ENCODE data around the gene SLC22A2.

GRCh38 chr6:160177220-160177619 lies 81.4 kb downstream of the SLC22A2 start:
- no peak for TF ChIP-seq CHD2 (IDR thresholded peaks at IDR 0.05; ENCODE audit: low read depth, low read length)
- no peak for TF ChIP-seq KAT8 (CRISPR knock-in tag; IDR thresholded peaks at IDR 0.05)
- TF ChIP-seq RBM39 (IDR thresholded peaks at IDR 0.05; ENCODE audit: low read depth, low read length, poor library complexity, severe bottlenecking) = no peak
- no peak for TF ChIP-seq IKZF1 (IDR thresholded peaks at IDR 0.05)
- no peak for TF ChIP-seq NR1H2 (CRISPR knock-in tag; IDR thresholded peaks at IDR 0.05; ENCODE audit: borderline replicate concordance, low read depth)
- TF ChIP-seq CEBPB (IDR thresholded peaks at IDR 0.05; ENCODE audit: borderline replicate concordance, low read depth, low read length) = no peak
- TF ChIP-seq ZNF33A (CRISPR knock-in tag; IDR thresholded peaks at IDR 0.05; ENCODE audit: borderline replicate concordance) = no peak
- no peak for TF ChIP-seq ADNP (CRISPR knock-in tag; IDR thresholded peaks at IDR 0.05)
- no peak for TF ChIP-seq NR2C2 (CRISPR knock-in tag; IDR thresholded peaks at IDR 0.05; ENCODE audit: borderline replicate concordance)
- no peak for TF ChIP-seq THAP11 (CRISPR knock-in tag; IDR thresholded peaks at IDR 0.05)
- TF ChIP-seq BORCS8-MEF2B (CRISPR knock-in tag; IDR thresholded peaks at IDR 0.05) = no peak
- TF ChIP-seq CREB1 (IDR thresholded peaks at IDR 0.05) = no peak
- no peak for TF ChIP-seq CREB1 (CRISPR knock-in tag; IDR thresholded peaks at IDR 0.05)
- TF ChIP-seq BHLHE40 (IDR thresholded peaks at IDR 0.05; ENCODE audit: low read length) = no peak
- no peak for TF ChIP-seq CHCHD3 (CRISPR knock-in tag; IDR thresholded peaks at IDR 0.05)

All from HepG2 (cell line).